GM21447 (cell line): ENCODE results near the gene SDHAF1.

Experiments
- ATAC-seq: cut with Tn5 transposase; IDR thresholded peaks from one replicate; pipeline ENCODE4 v1.9.1; 2021; ENCODE audit not compliant: unreplicated experiment

The SDHAF1 gene

GRCh38 chr19:35986664-35987570 lies 8.1 kb upstream of the SDHAF1 start:
- ATAC-seq: no peak

DNA sequence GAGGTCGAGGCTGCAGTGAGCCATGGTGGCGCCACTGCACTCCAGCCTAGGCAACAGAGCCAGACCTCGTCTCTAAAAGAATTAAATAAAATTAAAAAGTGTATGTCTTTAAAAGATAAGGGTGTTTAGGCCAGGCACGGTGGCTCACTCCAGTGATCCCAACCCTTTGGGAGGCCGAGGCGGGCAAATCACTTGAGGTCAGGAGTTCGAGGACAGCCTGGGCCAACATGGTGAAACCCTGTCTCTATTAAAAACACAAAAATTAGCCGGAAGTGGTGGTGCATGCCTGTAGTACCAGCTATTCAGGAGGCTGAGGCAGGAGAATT lies 7.5 kb upstream of the SDHAF1 start:
- ATAC-seq: no peak

DNA sequence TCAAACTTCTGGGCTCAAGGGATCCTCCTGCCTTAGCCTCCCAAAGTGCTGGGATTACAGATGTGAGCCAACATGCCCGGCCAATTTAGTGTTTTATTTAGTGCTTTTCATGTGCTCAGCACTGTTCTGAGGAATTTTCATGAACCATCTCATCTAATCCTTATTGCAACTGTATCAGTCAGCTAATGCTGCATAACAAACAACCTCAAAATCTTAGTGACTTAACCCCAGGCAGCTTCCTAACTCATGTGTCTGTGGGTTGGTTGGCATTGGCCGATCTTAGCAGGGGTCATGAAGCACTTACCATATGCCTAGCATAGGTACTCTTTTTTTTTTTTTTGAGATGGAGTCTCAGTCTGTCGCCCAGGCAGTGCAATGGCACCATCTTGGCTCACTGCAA lies 6.2 kb upstream of the SDHAF1 start:
- ATAC-seq: no peak

DNA sequence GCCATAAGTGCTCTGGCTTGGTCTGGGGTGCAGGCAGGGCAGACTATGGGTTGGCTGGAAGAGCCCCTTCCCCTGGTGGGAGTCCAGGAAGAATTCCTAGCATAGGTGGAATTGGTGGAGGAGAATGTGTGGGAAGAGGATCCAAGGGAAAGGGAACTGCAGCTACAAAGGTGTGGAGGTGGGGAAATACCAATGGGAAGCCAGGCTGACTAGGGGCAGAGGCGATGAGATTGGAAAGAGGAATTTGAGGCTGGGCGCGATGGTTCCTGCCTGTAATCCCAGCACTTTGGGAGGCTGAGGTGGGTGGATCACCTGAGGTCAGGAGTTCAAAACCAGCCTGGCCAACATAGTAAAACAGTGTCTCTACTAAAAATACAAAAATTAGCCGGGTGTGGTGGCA lies 4.8 kb upstream of the SDHAF1 start:
- no peak for ATAC-seq

DNA sequence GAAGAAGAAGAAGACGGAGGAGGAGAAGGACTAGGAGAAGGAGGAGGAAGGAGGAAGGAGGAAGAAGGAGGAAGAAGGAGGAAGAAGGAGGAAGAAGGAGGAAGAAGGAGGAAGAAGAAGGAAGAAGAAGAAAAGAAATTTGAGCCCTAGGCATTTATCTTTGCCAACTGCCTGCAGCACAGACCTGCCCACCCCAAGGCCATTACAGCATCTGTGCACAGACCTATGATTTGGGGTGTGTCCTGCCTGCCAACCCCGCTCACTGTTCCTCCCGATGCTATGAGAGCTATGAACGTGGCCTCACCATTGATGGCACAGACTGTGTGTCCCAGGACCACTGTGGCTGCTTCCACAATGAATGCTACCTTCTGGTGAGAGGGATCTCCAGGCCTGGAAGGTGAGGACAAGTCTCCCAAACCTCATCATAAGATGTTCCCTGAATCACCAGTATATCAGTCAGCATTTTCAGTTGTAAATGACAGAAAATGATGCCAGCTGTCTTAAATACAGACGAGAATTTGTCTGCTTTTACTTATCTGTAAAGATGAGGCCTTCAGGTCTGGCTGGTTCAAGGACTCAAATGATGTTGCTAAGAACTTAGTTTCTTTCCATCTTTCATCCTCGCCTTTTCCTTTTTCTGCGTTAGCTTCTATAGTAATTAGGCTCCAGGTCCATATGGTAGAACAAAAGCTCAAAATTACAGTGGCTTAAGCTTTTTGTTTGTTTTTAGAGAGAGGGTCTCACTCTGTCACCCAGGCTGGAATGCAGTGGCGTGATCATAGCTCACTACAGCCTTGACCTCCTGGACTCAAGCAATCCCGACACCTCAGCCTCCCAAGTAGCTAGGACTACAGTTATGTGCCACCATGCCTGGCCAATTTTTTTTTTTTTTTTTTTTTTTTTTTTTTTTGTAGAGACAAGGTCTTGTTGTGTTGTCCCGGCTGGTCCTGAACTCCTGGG lies 3.9 kb upstream of the SDHAF1 start:
- ATAC-seq: no peak

DNA sequence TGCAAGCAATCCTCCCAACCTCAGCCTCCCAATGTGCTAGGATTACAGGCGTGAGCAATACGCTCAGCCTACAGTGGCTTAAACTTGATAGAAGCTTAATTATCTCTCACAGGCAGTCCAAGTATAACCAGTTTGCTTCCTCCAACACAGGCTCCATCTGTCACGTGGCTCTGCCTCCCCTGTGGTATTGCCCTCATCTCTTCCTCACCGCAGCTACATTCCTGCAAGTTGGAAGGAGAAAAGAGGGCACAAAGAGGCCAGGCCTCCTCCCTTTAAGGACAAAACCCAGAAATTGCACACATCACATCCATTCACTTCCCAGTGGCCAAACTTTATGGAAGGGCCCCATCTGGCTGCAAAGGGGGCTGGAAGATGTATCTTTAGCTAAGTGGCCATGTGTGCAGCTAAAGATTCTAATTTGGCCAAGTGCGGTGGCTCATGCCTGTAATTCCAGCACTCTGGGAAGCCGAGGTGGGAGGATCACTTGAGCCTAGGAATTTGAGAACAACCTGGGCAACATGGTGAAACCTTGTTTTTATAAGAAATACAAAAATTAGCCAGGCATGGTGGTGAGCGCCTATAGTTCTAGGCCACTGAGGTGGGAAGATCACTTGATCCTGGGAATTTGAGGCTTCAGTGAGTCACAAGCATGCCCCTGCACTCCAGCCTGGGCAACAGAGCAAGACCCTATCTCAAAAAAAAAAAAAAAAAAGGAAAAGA lies 3.1 kb upstream of the SDHAF1 start:
- no peak for ATAC-seq

DNA sequence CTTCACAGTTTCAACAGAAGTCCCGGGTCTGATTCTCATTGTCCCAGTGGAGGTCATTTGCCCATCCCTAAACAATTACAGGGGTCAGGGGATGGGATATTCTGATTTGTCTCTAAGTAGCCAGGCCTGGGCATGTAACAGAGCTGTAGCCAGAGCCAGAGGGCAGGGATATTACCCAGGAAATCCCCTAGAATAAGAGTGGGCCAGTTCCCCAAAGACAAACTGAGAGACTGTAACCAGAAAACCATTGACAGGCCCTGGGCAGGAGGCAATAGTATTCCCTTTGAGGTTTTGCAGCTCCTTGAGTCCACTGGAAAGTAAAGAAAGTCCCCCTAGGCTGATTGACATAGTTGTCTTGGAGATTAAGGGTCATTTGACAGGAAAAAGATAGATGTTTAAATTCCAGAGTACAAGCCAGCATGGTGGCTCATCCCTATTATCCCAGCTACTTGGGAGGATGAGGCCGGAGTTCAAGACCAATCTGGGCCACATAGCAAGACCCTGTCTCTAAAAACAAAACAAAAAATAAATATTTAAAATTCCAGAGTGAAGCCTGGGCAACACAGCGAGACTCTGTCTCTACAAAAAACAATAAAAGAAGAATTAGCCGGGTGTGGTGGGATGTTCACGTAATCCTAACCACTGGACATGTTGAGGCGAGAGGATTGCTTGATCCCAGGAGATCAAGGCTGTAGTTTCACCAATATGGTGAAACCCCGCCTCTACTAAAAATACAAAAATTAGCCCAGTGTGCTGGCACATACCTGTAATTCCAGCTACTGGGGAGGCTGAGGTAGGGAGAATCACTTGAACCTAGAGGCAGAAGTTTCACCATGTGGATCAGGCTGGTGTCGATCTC lies 1.9 kb upstream of the SDHAF1 start:
- ATAC-seq: no peak

GRCh38 chr19:35993923-35994598 lies 927 bp upstream of the SDHAF1 start:
- ATAC-seq: no peak

DNA sequence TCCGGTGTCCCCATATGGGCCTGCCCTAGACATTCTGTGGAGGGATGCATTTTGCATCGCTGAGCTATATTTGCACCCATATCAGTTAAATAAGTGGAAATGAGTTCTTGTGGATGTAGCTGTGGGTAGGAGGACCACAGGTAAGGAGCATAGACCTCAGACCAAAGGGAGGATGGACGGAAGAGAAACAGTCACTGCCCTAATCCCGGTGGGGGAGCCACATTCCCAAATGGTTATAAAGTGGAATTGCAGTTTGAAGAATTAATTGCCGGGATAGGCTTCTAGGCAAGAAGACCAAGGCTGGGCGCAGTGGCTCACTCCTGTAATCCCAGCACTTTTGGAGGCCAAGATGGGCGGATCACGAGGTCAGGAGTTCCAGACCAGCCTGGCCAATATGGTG lies 1.8 kb downstream of the SDHAF1 start:
- ATAC-seq: no peak

DNA sequence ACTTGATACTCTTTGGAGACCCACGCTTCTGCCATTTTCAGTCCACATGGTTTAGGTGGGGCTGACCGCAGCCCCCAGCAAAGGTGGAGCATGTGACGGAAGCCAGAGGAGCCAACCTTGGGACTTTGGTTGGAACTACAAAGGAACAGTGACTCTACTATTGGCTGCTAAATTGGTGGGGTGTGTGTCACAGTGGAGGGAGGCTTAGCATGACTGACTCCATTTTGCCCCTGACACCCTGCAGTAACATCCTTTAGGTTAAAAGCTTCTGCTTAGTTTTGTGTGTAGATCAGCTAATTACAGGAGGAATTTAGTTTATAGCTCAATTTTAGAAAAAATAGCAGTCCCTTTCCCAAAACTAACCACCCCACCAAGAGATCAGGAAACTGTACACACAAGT lies 6.6 kb downstream of the SDHAF1 start:
- no peak for ATAC-seq

- ATAC-seq: no peak
Measured at GRCh38 chr19:36003284-36003683, 8.3 kb downstream of the SDHAF1 start.

DNA sequence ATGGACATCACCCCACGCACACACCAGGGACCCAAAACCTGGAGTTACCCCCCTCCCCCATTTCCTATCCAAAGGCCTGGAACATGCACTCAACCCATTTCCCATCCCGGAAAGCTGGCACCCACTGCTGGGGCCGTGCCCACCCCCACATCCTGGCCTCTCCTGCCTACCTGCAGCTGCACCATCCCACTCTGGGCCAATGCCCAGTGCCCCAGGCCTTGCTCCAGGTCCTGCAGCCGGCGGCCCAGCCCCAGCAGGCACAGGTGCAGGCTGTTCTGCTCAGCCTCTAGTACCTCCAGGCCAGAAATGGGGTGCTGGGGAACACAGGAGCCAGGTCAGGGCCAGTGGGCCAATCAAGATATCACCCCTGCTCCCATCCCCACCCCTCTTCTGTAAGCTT lies 12.0 kb downstream of the SDHAF1 start:
- no peak for ATAC-seq

DNA sequence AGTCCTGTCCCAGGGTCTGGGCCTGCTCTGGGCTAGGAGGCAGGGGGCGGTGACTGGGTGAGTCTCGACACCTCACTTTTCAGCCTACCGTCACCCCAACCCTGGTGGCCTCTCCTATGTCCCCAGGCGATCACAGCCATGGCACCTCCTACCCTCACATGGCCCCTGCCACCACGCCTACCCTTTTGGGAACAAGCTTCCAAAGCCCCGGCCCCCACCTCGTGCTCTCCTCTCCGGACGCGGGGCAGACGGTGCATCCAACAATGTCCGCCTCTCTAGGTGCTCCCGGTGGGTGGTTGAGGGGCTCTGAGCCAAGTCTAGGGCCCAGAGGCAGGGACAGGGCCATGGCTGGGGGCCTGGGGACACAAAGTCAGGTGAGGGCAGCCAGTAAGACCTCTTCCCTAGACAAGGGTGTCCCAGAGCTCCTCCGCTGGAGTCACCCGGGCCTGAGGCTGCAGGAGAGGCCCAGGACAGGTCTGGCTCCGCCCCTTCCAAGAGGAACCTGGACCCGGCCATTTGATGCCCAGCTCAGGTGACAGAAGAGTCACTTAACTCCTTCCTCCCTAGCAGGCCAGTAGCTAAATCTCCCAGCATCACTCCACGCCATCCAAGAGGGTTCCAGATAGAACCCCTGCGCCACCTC lies 13.5 kb downstream of the SDHAF1 start, which contains the start of gene SYNE4:
Gene SYNE4 (minus strand): TSS at position 478 of the 643 bp plus-strand sequence. CDS start 132 bp downstream, at position 346.
- no peak for ATAC-seq

DNA sequence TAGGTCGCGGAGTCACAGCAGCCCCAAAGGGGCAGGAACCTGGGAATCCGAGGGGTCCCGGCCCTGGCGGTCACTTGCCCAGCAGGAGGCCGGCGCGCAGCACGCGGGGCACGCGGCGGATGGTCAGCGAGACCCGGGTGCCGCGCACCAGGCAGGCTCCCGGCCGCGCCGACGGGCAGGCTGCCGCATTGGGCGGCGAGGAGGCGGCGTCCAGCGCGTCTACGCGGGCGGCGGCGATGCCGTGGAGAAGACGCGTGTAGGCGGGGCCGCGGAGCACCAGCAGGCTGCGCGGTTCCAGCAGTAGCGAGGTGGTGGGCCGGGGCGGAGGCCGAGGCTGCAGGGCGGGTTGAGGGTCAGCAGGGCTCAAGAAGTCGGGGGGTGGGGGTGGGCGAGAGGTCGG lies 14.2 kb downstream of the SDHAF1 start:
- no peak for ATAC-seq

DNA sequence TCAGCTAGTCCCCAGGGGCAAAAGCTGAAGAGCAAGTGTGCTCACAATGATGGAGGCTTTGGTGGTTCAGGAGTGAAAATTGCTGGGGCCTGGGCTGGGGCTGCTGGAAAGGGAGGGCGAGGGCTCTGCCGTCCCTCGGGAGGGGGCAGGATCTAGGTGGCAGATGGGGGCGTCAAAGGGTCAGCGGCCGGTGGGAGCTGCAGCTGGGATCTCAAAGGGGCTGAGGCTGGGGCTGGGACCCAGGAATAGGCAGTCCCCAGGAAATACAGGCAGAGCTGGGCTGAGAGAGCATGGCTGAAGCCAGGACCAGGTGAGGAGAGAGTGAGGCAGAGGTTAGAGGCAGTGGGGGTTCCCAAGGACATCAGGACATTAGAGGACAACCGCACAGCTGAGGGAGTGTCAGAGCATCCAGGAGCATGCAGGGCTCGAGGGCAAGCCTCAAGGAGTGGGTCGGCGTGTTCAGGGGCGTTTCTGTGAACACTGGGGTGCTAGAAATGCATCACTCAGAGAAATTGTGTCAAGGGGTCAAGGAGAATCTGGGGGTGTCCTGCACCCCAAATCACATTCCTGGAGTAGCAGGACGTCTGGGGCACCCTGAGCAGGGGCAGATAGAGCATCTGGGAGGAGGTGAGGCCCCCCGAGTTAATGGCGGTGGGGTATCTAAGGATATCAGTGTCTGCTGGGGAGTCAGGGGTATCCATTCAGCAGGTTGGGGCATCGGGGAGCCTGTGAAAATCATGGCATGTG lies 14.8 kb downstream of the SDHAF1 start:
- no peak for ATAC-seq

- no peak for ATAC-seq
Measured at GRCh38 chr19:36010402-36010801, 15.4 kb downstream of the SDHAF1 start.

- no peak for ATAC-seq
Measured at GRCh38 chr19:36013280-36014011, 18.5 kb downstream of the SDHAF1 start.
